ENCODE results near the gene USP24.
"Not testable (repeated sequence)": the region's sequence is repeated elsewhere in the genome, so short reads cannot be mapped to it uniquely, and the experiment has no call there.

Gene USP24

GRCh38 chr1:55197099-55197498 is 18.1 kb downstream of the USP24 start:
- DNase-seq: no peak

- DNase-seq: no peak
Observed at GRCh38 chr1:55196433-55197035, 18.6 kb downstream of the USP24 start.

GRCh38 chr1:55195521-55196233 is 19.5 kb downstream of the USP24 start:
- no peak for DNase-seq

- no peak for DNase-seq
Observed at GRCh38 chr1:55194851-55195250, 20.3 kb downstream of the USP24 start.

- DNase-seq: no peak
Observed at GRCh38 chr1:55192093-55192492, 23.1 kb downstream of the USP24 start.

GRCh38 chr1:55191219-55191952 is 23.8 kb downstream of the USP24 start:
- DNase-seq: not testable (repeated sequence)

- DNase-seq: no peak
Observed at GRCh38 chr1:55190109-55190508, 25.1 kb downstream of the USP24 start.

- no peak for DNase-seq
Observed at GRCh38 chr1:55188909-55189308, 26.3 kb downstream of the USP24 start.

GRCh38 chr1:55185832-55186231 is 29.3 kb downstream of the USP24 start:
- DNase-seq: no peak

- DNase-seq: no peak
Observed at GRCh38 chr1:55184859-55185258, 30.3 kb downstream of the USP24 start.

- DNase-seq: no peak
Observed at GRCh38 chr1:55181666-55182065, 33.5 kb downstream of the USP24 start.

- no peak for DNase-seq
Observed at GRCh38 chr1:55180075-55180670, 35.0 kb downstream of the USP24 start.

GRCh38 chr1:55179177-55179835 is 35.9 kb downstream of the USP24 start:
- no peak for DNase-seq

GRCh38 chr1:55172687-55173086 is 42.5 kb downstream of the USP24 start:
- DNase-seq: no peak

GRCh38 chr1:55172272-55172671 is 42.9 kb downstream of the USP24 start:
- DNase-seq: no peak

- DNase-seq: no peak
Observed at GRCh38 chr1:55171694-55172093, 43.5 kb downstream of the USP24 start.

GRCh38 chr1:55170426-55170825 is 44.7 kb downstream of the USP24 start:
- DNase-seq: no peak

- DNase-seq: no peak
Observed at GRCh38 chr1:55169126-55169525, 46.0 kb downstream of the USP24 start.

- DNase-seq: no peak
Observed at GRCh38 chr1:55168353-55168752, 46.8 kb downstream of the USP24 start.

GRCh38 chr1:55167224-55167871 is 47.8 kb downstream of the USP24 start:
- no peak for DNase-seq

GRCh38 chr1:55164906-55165305 is 50.3 kb downstream of the USP24 start:
- no peak for DNase-seq

- no peak for DNase-seq
Observed at GRCh38 chr1:55159571-55159970, 55.6 kb downstream of the USP24 start.

- no peak for DNase-seq
Observed at GRCh38 chr1:55156608-55157007, 58.6 kb downstream of the USP24 start.
